Subcutaneous adipose tissue (tissue), 4 donors: ENCODE measurements around the gene ADCK1. TPM values are rescaled to one million over a fixed set of nuclear protein-coding genes. Genes with fewer than 3 reads are reported as not detected.

Experiments
- CTCF ChIP-seq: fragments of 450-650 bp; IDR thresholded peaks from one replicate; pipeline ENCODE4 v1.5.1; 2016; ENCODE audit warnings: low read depth, mild to moderate bottlenecking, control low read depth, antibody characterized with exemption, moderate library complexity
- total RNA-seq, 4 donors: library from RNA; depleted of rRNA; stranded (reverse); fragments of >200 nt; gene quantifications; one replicate each; pipeline ENCODE4 v1.1.0, GENCODE V29; 2016

The ADCK1 gene
- total RNA-seq, 4 donors from 2014 or later = 3.6 to 7.9 (median 6.1) TPM

GRCh38 chr14:77843651-77844050, 43.7 kb downstream of the ADCK1 start:
- no peak for TF ChIP-seq CTCF

- TF ChIP-seq CTCF = no peak
These were observed 44.9 kb downstream of the ADCK1 start for GRCh38 chr14:77844802-77845201.

GRCh38 chr14:77848031-77848430, 48.1 kb downstream of the ADCK1 start:
- TF ChIP-seq CTCF = no peak

GRCh38 chr14:77849711-77850110, 49.8 kb downstream of the ADCK1 start:
- no peak for TF ChIP-seq CTCF

- TF ChIP-seq CTCF = no peak
These were observed 54.0 kb downstream of the ADCK1 start for GRCh38 chr14:77853919-77854318.

GRCh38 chr14:77856941-77857340, 57.0 kb downstream of the ADCK1 start:
- no peak for TF ChIP-seq CTCF

- no peak for TF ChIP-seq CTCF
These were observed 60.1 kb downstream of the ADCK1 start for GRCh38 chr14:77859934-77860570.
